Muscle layer of duodenum (tissue), 2 donors: ENCODE results near the gene GAPVD1.
"Not testable (repeated sequence)": the region's sequence is repeated elsewhere in the genome, so short reads cannot be mapped to it uniquely, and the experiment has no call there.

Experiments used
- H3K27ac ChIP-seq: one replicate; pipeline ENCODE4 v1.7.0; 2013; ENCODE audit warnings: mild to moderate bottlenecking, low read length
- H3K27me3 ChIP-seq: one replicate; pipeline ENCODE4 v1.7.0; 2013; ENCODE audit warnings: low read depth, mild to moderate bottlenecking, control low read depth, low read length
- H3K36me3 ChIP-seq, 2 donors: one replicate each; pipeline ENCODE4 v1.7.0; 2013; ENCODE audit warnings: low read length in 2 of 2, control low read depth in 1 of 2, mild to moderate bottlenecking in 1 of 2; ENCODE audit not compliant: insufficient read depth in 2 of 2, control insufficient read depth in 1 of 2
- H3K4me1 ChIP-seq, 2 donors: one replicate each; pipeline ENCODE4 v1.7.0; 2013; ENCODE audit warnings: low read length in 2 of 2, mild to moderate bottlenecking in 2 of 2, control low read depth in 1 of 2, moderate library complexity in 1 of 2; ENCODE audit not compliant: insufficient read depth in 2 of 2, control insufficient read depth in 1 of 2
- H3K4me3 ChIP-seq, 2 donors: one replicate each; pipeline ENCODE4 v1.7.0; 2013; ENCODE audit warnings: low read length in 2 of 2, low read depth in 1 of 2, mild to moderate bottlenecking in 1 of 2
- H3K9me3 ChIP-seq, 2 donors: one replicate each; pipeline ENCODE4 v1.7.0; 2013; ENCODE audit warnings: low read length in 2 of 2, control low read depth in 1 of 2, mild to moderate bottlenecking in 1 of 2; ENCODE audit not compliant: control insufficient read depth in 1 of 2
- donor health status: healthy.

Gene GAPVD1

GRCh38 chr9:125398243-125398642 lies 136.6 kb downstream of the GAPVD1 start:
- H3K4me1 ChIP-seq = no peaks in the 10 kb centered on the region
- no peak overlapping the region for H3K4me3 ChIP-seq
- H3K9me3 ChIP-seq = no peaks in the 10 kb centered on the region
- H3K27me3 ChIP-seq = no peaks in the 10 kb centered on the region
- no peak overlapping the region for H3K27ac ChIP-seq
- no peaks in the 10 kb centered on the region for H3K36me3 ChIP-seq

- Histone ChIP-seq H3K27ac (no peak overlapping the region), H3K36me3 (no peaks in the 10 kb centered on the region), H3K4me3 (no peak overlapping the region), H3K4me1 (no peaks in the 10 kb centered on the region), H3K9me3 (no peaks in the 10 kb centered on the region), H3K27me3 (no peaks in the 10 kb centered on the region)
Measured at GRCh38 chr9:125399165-125399564, 137.5 kb downstream of the GAPVD1 start.

- Histone ChIP-seq H3K27me3 (no peaks in the 10 kb centered on the region), H3K4me1 (no peaks in the 10 kb centered on the region), H3K27ac (no peak overlapping the region), H3K36me3 (no peaks in the 10 kb centered on the region), H3K4me3 (no peak overlapping the region), H3K9me3 (no peaks in the 10 kb centered on the region)
Measured at GRCh38 chr9:125399666-125400065, 138.0 kb downstream of the GAPVD1 start.

GRCh38 chr9:125400232-125400631 lies 138.6 kb downstream of the GAPVD1 start:
- H3K27ac ChIP-seq, H3K4me1 ChIP-seq: not testable (repeated sequence)

GRCh38 chr9:125400725-125401716 lies 139.4 kb downstream of the GAPVD1 start:
- Histone ChIP-seq H3K9me3 (no peaks in the 10 kb centered on the region), H3K36me3 (no peaks in the 10 kb centered on the region), H3K27ac (no peak overlapping the region), H3K4me3 (no peak overlapping the region), H3K4me1 (no peaks in the 10 kb centered on the region), H3K27me3 (no peaks in the 10 kb centered on the region)

More at GRCh38 chr9:125400232-125400631, 138.6 kb downstream of the GAPVD1 start:
- not testable (repeated sequence) for H3K4me3 ChIP-seq, H3K27me3 ChIP-seq, H3K9me3 ChIP-seq, H3K36me3 ChIP-seq

GRCh38 chr9:125404733-125405132 lies 143.1 kb downstream of the GAPVD1 start:
- peaks cover 4% of the 10 kb centered on the region for H3K27me3 ChIP-seq
- H3K36me3 ChIP-seq = no peaks in the 10 kb centered on the region
- no peaks in the 10 kb centered on the region for H3K9me3 ChIP-seq
- H3K4me3 ChIP-seq = no peak overlapping the region
- peaks cover 0 to 4% of the 10 kb centered on the region in 2 donors for H3K4me1 ChIP-seq
- H3K27ac ChIP-seq = no peak overlapping the region

GRCh38 chr9:125405938-125406809 lies 144.5 kb downstream of the GAPVD1 start:
- Histone ChIP-seq H3K27me3 (peaks cover 4% of the 10 kb centered on the region), H3K36me3 (no peaks in the 10 kb centered on the region), H3K4me1 (peaks cover 0 to 4% of the 10 kb centered on the region in 2 donors), H3K4me3 (no peak overlapping the region), H3K9me3 (no peaks in the 10 kb centered on the region), H3K27ac (no peak overlapping the region)

GRCh38 chr9:125406810-125407087 lies 145.1 kb downstream of the GAPVD1 start:
- Histone ChIP-seq H3K4me1 (peaks cover 0 to 4% of the 10 kb centered on the region in 2 donors), H3K27ac (no peak overlapping the region), H3K36me3 (no peaks in the 10 kb centered on the region), H3K27me3 (peaks cover 4% of the 10 kb centered on the region), H3K4me3 (no peak overlapping the region), H3K9me3 (no peaks in the 10 kb centered on the region)

GRCh38 chr9:125407432-125407973 lies 145.9 kb downstream of the GAPVD1 start:
- Histone ChIP-seq H3K4me3 (peak overlapping the region in 1 of 2 donors; percentile 86), H3K36me3 (no peaks in the 10 kb centered on the region), H3K9me3 (no peaks in the 10 kb centered on the region), H3K27me3 (peaks cover 4% of the 10 kb centered on the region), H3K27ac (no peak overlapping the region), H3K4me1 (peaks cover 0 to 4% of the 10 kb centered on the region in 2 donors)

GRCh38 chr9:125407974-125408900 lies 146.6 kb downstream of the GAPVD1 start:
- Histone ChIP-seq H3K36me3 (no peaks in the 10 kb centered on the region), H3K27me3 (peaks cover 4% of the 10 kb centered on the region), H3K4me3 (peak overlapping the region in 1 of 2 donors; percentile 86), H3K9me3 (no peaks in the 10 kb centered on the region), H3K4me1 (peaks cover 0 to 4% of the 10 kb centered on the region in 2 donors), H3K27ac (no peak overlapping the region)
